Nephron progenitor cell (in vitro differentiated cells): Measurements from ENCODE around the gene TTLL11.

Source experiments
- DNase-seq: peaks from one replicate; pipeline ENCODE4 v3.0.0; 2021
- H3K27ac Mint-ChIP-seq: 2 replicates; pipeline ENCODE4 v1.8.0; 2021; ENCODE audit warnings: mild to moderate bottlenecking, moderate library complexity, mixed read lengths
- H3K27me3 Mint-ChIP-seq: 2 replicates; pipeline ENCODE4 v1.8.0; 2021; ENCODE audit warnings: mild to moderate bottlenecking, low read depth, mixed read lengths; ENCODE audit not compliant: poor library complexity
- H3K36me3 Mint-ChIP-seq: 2 replicates; pipeline ENCODE4 v1.8.0; 2021; ENCODE audit warnings: low read depth, mixed read lengths
- H3K4me1 Mint-ChIP-seq: 2 replicates; pipeline ENCODE4 v1.8.0; 2021; ENCODE audit warnings: mixed read lengths
- H3K4me3 Mint-ChIP-seq: 2 replicates; pipeline ENCODE4 v1.8.0; 2021; ENCODE audit warnings: mild to moderate bottlenecking, moderate library complexity, mixed read lengths
- H3K9me3 Mint-ChIP-seq: 2 replicates; pipeline ENCODE4 v1.8.0; 2021; ENCODE audit warnings: mild to moderate bottlenecking, moderate library complexity, mixed read lengths
- CTCF ChIP-seq: fragments of 200-600 bp; sonication (generic); IDR thresholded peaks from 2 replicates; pipeline ENCODE4 v1.5.0; 2021; ENCODE audit warnings: antibody characterized with exemption

Gene TTLL11

GRCh38 chr9:121865060-121865459, 228.0 kb downstream of the TTLL11 start:
- no peak for DNase-seq
- H3K36me3 Mint-ChIP-seq, result no peaks in the 10 kb centered on the region
- no peak for TF ChIP-seq CTCF
- H3K27me3 Mint-ChIP-seq, result peaks cover 22% of the 10 kb centered on the region
- peaks cover 24% of the 10 kb centered on the region for H3K4me1 Mint-ChIP-seq
- H3K27ac Mint-ChIP-seq, result no peak overlapping the region
- no peak overlapping the region for H3K4me3 Mint-ChIP-seq
- H3K9me3 Mint-ChIP-seq, result no peaks in the 10 kb centered on the region

GRCh38 chr9:121863955-121864354, 229.2 kb downstream of the TTLL11 start:
- H3K4me1 Mint-ChIP-seq, result peaks cover 24% of the 10 kb centered on the region
- H3K27me3 Mint-ChIP-seq, result peaks cover 20% of the 10 kb centered on the region
- H3K36me3 Mint-ChIP-seq, result no peaks in the 10 kb centered on the region
- no peaks in the 10 kb centered on the region for H3K9me3 Mint-ChIP-seq
- no peak for DNase-seq
- H3K27ac Mint-ChIP-seq, result no peak overlapping the region
- no peak for TF ChIP-seq CTCF
- H3K4me3 Mint-ChIP-seq, result no peak overlapping the region

- Mint-ChIP-seq H3K27me3 (peaks cover 15% of the 10 kb centered on the region), H3K36me3 (no peaks in the 10 kb centered on the region), H3K27ac (no peak overlapping the region), H3K4me3 (no peak overlapping the region), H3K4me1 (peaks cover 31% of the 10 kb centered on the region), H3K9me3 (no peaks in the 10 kb centered on the region)
- no peak for TF ChIP-seq CTCF
- DNase-seq, result no peak
Measured at GRCh38 chr9:121862371-121863332, 230.5 kb downstream of the TTLL11 start.

- H3K27ac Mint-ChIP-seq, result no peak overlapping the region
Measured at GRCh38 chr9:121861501-121862180, 231.5 kb downstream of the TTLL11 start.

GRCh38 chr9:121860744-121861143, 232.4 kb downstream of the TTLL11 start:
- Mint-ChIP-seq H3K9me3 (no peaks in the 10 kb centered on the region), H3K4me1 (peaks cover 37% of the 10 kb centered on the region), H3K27ac (no peak overlapping the region), H3K4me3 (no peak overlapping the region), H3K36me3 (no peaks in the 10 kb centered on the region), H3K27me3 (peaks cover 11% of the 10 kb centered on the region)
- DNase-seq, result no peak
- no peak for TF ChIP-seq CTCF

More at GRCh38 chr9:121861501-121862180, 231.5 kb downstream of the TTLL11 start:
- DNase-seq, result peak; percentile 45
- Mint-ChIP-seq H3K4me3 (no peak overlapping the region), H3K36me3 (no peaks in the 10 kb centered on the region), H3K27me3 (peaks cover 15% of the 10 kb centered on the region), H3K4me1 (peaks cover 37% of the 10 kb centered on the region), H3K9me3 (no peaks in the 10 kb centered on the region)
- TF ChIP-seq CTCF, result peak; percentile 43
